IMR-90 (cell line): ENCODE results near the gene GATAD2A. TPM values are rescaled to one million over a fixed set of nuclear protein-coding genes. Genes with fewer than 3 reads are reported as not detected.

ENCODE experiments used
- ATAC-seq: fragments of 200-7000 bp; cut with Tn5 transposase; 2 replicates; pipeline ENCODE4 v1.9.1; 2020; ENCODE audit warnings: low read depth, mild to moderate bottlenecking, moderate library complexity
- BruUV-seq: library from RNA; stranded (reverse); fragments of 400-500 nt; replicated peaks from 2 replicates; lab custom pipeline; 2021; lab: Mats Ljungman, UMichigan
- CTCF ChIA-PET: fragments of 300-600 bp; formaldehyde crosslinking; extraction: SDS; loops from one replicate; lab custom pipeline; 2021; ENCODE audit warnings: antibody characterized with exemption; lab: Yijun Ruan, JAX
- POLR2A ChIA-PET: fragments of 300-600 bp; sonication (Branson Sonifier 250); formaldehyde crosslinking; loops from one replicate; lab custom pipeline; 2022; ENCODE audit warnings: antibody characterized with exemption; ENCODE audit not compliant: unreplicated experiment; lab: Charles Lee
- DNase-seq: peaks from one replicate; pipeline ENCODE4 v3.0.0; 2013
- H2AFZ ChIP-seq: replicated peaks from 2 replicates; pipeline ENCODE3; 2013; ENCODE audit warnings: low read length, mild to moderate bottlenecking; ENCODE audit not compliant: poor library complexity
- H2AK5ac ChIP-seq: 2 replicates; pipeline ENCODE4 v1.6.1; 2013; ENCODE audit warnings: low read depth, low read length, inconsistent platforms
- H2AK9ac ChIP-seq: replicated peaks from 2 replicates; pipeline ENCODE3; 2013; ENCODE audit warnings: mild to moderate bottlenecking, low read depth, low read length, moderate library complexity; ENCODE audit not compliant: poor library complexity
- H2BK120ac ChIP-seq: 2 replicates; pipeline ENCODE4 v1.6.1; 2013; ENCODE audit warnings: low read depth, low read length, inconsistent platforms
- H2BK15ac ChIP-seq: 3 replicates; pipeline ENCODE4 v1.6.1; 2013; ENCODE audit warnings: low read depth, low read length, inconsistent platforms
- H2BK20ac ChIP-seq: 2 replicates; pipeline ENCODE4 v1.6.1; 2013; ENCODE audit warnings: low read depth, mild to moderate bottlenecking, inconsistent platforms, low read length, moderate library complexity
- H2BK5ac ChIP-seq: 2 replicates; pipeline ENCODE4 v1.6.1; 2013; ENCODE audit warnings: mild to moderate bottlenecking, low read depth, low read length, inconsistent platforms; ENCODE audit not compliant: poor library complexity, severe bottlenecking
- H3K14ac ChIP-seq: replicated peaks from 2 replicates; pipeline ENCODE4 v1.6.1; 2013; ENCODE audit warnings: low read depth, low read length, inconsistent platforms
- H3K18ac ChIP-seq: 2 replicates; pipeline ENCODE4 v1.6.1; 2013; ENCODE audit warnings: low read depth, low read length, control low read depth
- H3K23ac ChIP-seq: 2 replicates; pipeline ENCODE4 v1.6.1; 2013; ENCODE audit warnings: low read depth, low read length, inconsistent platforms
- H3K27ac ChIP-seq: 2 replicates; pipeline ENCODE4 v1.5.1; 2013; ENCODE audit warnings: mild to moderate bottlenecking, control low read depth, low read length; ENCODE audit not compliant: insufficient read depth
- H3K27me3 ChIP-seq: 2 replicates; pipeline ENCODE4 v1.6.1; 2013; ENCODE audit warnings: low read length; ENCODE audit not compliant: control insufficient read depth, insufficient read depth
- H3K36me3 ChIP-seq: 2 replicates; pipeline ENCODE4 v1.6.1; 2013; ENCODE audit warnings: low read length, mixed read lengths; ENCODE audit not compliant: control insufficient read depth, insufficient read depth
- H3K4ac ChIP-seq: 2 replicates; pipeline ENCODE4 v1.6.1; 2013; ENCODE audit warnings: low read depth, low read length, inconsistent platforms
- H3K4me1 ChIP-seq: 2 replicates; pipeline ENCODE4 v1.6.1; 2013; ENCODE audit warnings: low read length, mixed read lengths; ENCODE audit not compliant: control insufficient read depth, insufficient read depth
- H3K4me2 ChIP-seq: 2 replicates; pipeline ENCODE4 v1.6.1; 2013; ENCODE audit warnings: low read depth, mild to moderate bottlenecking, control low read depth, low read length, moderate library complexity
- H3K4me3 ChIP-seq: 2 replicates; pipeline ENCODE4 v1.5.1; 2013; ENCODE audit warnings: low read depth, mild to moderate bottlenecking, control low read depth, low read length, moderate library complexity; ENCODE audit not compliant: insufficient read depth
- H3K56ac ChIP-seq: 2 replicates; pipeline ENCODE4 v1.6.1; 2013; ENCODE audit warnings: low read length, inconsistent platforms; ENCODE audit not compliant: insufficient read depth; ENCODE audit errors: extremely low read depth
- H3K79me1 ChIP-seq, 2 experiments: 2 replicates each; pipeline ENCODE4 v1.6.1; 2013; ENCODE audit warnings: low read length in 2 of 2, inconsistent platforms in 1 of 2, low read depth in 1 of 2
- H3K9ac ChIP-seq: 2 replicates; pipeline ENCODE4 v1.6.1; 2013; ENCODE audit warnings: low read depth, low read length, control low read depth
- H3K9me1 ChIP-seq: 2 replicates; pipeline ENCODE4 v1.6.1; 2013; ENCODE audit warnings: low read length, inconsistent platforms; ENCODE audit not compliant: insufficient read depth
- H3K9me3 ChIP-seq: 2 replicates; pipeline ENCODE4 v1.6.1; 2013; ENCODE audit warnings: low read length; ENCODE audit not compliant: control insufficient read depth, insufficient read depth
- H4K20me1 ChIP-seq: 2 replicates; pipeline ENCODE4 v1.6.1; 2013; ENCODE audit warnings: low read length, inconsistent platforms; ENCODE audit not compliant: insufficient read depth
- H4K5ac ChIP-seq: 2 replicates; pipeline ENCODE4 v1.6.1; 2013; ENCODE audit warnings: mild to moderate bottlenecking, low read depth, low read length, control low read depth
- H4K8ac ChIP-seq, 2 experiments: 2 replicates each; pipeline ENCODE4 v1.6.1; 2013; ENCODE audit warnings: low read depth in 2 of 2, low read length in 2 of 2, control low read depth in 1 of 2, inconsistent platforms in 1 of 2
- H4K91ac ChIP-seq: 2 replicates; pipeline ENCODE4 v1.6.1; 2013; ENCODE audit warnings: low read depth, low read length, inconsistent platforms; ENCODE audit not compliant: insufficient read depth
- BHLHE40 ChIP-seq: fragments of 150-350 bp; IDR thresholded peaks from 2 replicates; pipeline ENCODE4 v1.6.1; 2016; ENCODE audit warnings: mild to moderate bottlenecking, low read depth, low read length
- CEBPB ChIP-seq: IDR thresholded peaks from 2 replicates; pipeline ENCODE4 v1.6.1; 2012; ENCODE audit warnings: low read depth, low read length, improper control_type of control experiment
- CHD1 ChIP-seq: IDR thresholded peaks from 2 replicates; pipeline ENCODE4 v1.6.1; 2012; ENCODE audit warnings: low read depth, low read length, improper control_type of control experiment
- FOS ChIP-seq: fragments of 150-350 bp; IDR thresholded peaks from 2 replicates; pipeline ENCODE4 v1.6.1; 2016; ENCODE audit warnings: low read depth, low read length
- MAFK ChIP-seq: IDR thresholded peaks from 2 replicates; pipeline ENCODE4 v1.6.1; 2012; ENCODE audit warnings: low read depth, low read length, improper control_type of control experiment
- MAZ ChIP-seq: IDR thresholded peaks from 2 replicates; pipeline ENCODE4 v1.6.1; 2012; ENCODE audit warnings: low read depth, mild to moderate bottlenecking, low read length, improper control_type of control experiment, moderate library complexity, borderline replicate concordance
- MXI1 ChIP-seq: IDR thresholded peaks from 2 replicates; pipeline ENCODE4 v1.6.1; 2012; ENCODE audit warnings: low read depth, mild to moderate bottlenecking, low read length, moderate library complexity, borderline replicate concordance
- NFE2L2 ChIP-seq: fragments of 150-350 bp; IDR thresholded peaks from 2 replicates; pipeline ENCODE4 v1.6.1; 2016; ENCODE audit warnings: low read depth, mild to moderate bottlenecking, low read length
- POLR2A ChIP-seq: IDR thresholded peaks from 2 replicates; pipeline ENCODE4 v1.6.1; 2012; ENCODE audit warnings: mild to moderate bottlenecking, low read depth, low read length
- RAD21 ChIP-seq: IDR thresholded peaks from 2 replicates; pipeline ENCODE4 v1.6.1; 2012; ENCODE audit warnings: low read length, improper control_type of control experiment
- RCOR1 ChIP-seq: IDR thresholded peaks from 2 replicates; pipeline ENCODE4 v1.6.1; 2012; ENCODE audit warnings: mild to moderate bottlenecking, low read length, improper control_type of control experiment; ENCODE audit not compliant: insufficient replicate concordance
- RFX5 ChIP-seq: IDR thresholded peaks from 2 replicates; pipeline ENCODE4 v1.8.0; 2012; ENCODE audit warnings: low read depth, mild to moderate bottlenecking, low read length, moderate library complexity
- SMC3 ChIP-seq: fragments of 150-350 bp; IDR thresholded peaks from 2 replicates; pipeline ENCODE4 v1.6.1; 2016; ENCODE audit warnings: low read depth, mild to moderate bottlenecking, antibody characterized with exemption, low read length, moderate library complexity
- WGBS, 2 experiments: methylation state at CpG; one replicate each; pipeline versions ENCODE4 v1.1.5 to v1.1.7; 2013; ENCODE audit warnings: missing lambda C conversion rate in 2 of 2; ENCODE audit not compliant: insufficient read length in 1 of 2; ENCODE audit errors: extremely low coverage in 2 of 2; 5-methylcytosine and 5-hydroxymethylcytosine counted together
- dilution Hi-C: fragments of 300-500 bp; cut with HindIII; formaldehyde crosslinking; loops from one replicate; pipeline ENCODE4 v1.14.3; 2018; ENCODE audit warnings: low sequenced_read_pairs; ENCODE audit not compliant: unreplicated experiment
- in situ Hi-C: fragments of 300-500 bp; cut with MboI; formaldehyde crosslinking; loops from 3 replicates; pipeline ENCODE4 v1.14.3; 2019; ENCODE audit warnings: low sequenced_read_pairs, inconsistent platforms, mixed read lengths
- intact Hi-C: fragments of 100-400 bp; cut with micrococcal nuclease; formaldehyde crosslinking; loops from 2 replicates; pipeline ENCODE4 v1.10.0; 2022
- polyA plus RNA-seq, 3 experiments: library from polyadenylated mRNA; depleted of rRNA; stranded (reverse); fragments of >200 nt; gene quantifications; 2 replicates each; pipeline ENCODE4 v1.2.3, GENCODE V29; 2012; ENCODE audit warnings: low replicate concordance in 1 of 3
- total RNA-seq: library from RNA; depleted of rRNA; stranded (reverse); fragments of >200 nt; gene quantifications from 2 replicates; pipeline ENCODE4 v1.2.3, GENCODE V29; 2012
- TF ChIP-seq, protein P1 (sequence below): fragments of 150-350 bp; IDR thresholded peaks from 2 replicates; pipeline ENCODE4 v1.6.1; 2016; ENCODE audit warnings: low read depth, mild to moderate bottlenecking, low read length, moderate library complexity, borderline replicate concordance
- TF ChIP-seq, protein P2 (sequence below): fragments of 150-350 bp; IDR thresholded peaks from 2 replicates; pipeline ENCODE4 v1.6.1; 2017; ENCODE audit warnings: mild to moderate bottlenecking, antibody characterized with exemption, low read length, low read depth
- TF ChIP-seq, protein P3 (sequence below): conservative IDR thresholded peaks from 2 replicates; pipeline ENCODE4 v1.5.1; 2012; ENCODE audit warnings: mild to moderate bottlenecking, low read depth, low read length, improper control_type of control experiment

GATAD2A gene
- total and polyA plus RNA-seq, 2 of the 4 experiments (the other 2 are of a cell fraction): 23.5 to 33.2 TPM

DNA sequence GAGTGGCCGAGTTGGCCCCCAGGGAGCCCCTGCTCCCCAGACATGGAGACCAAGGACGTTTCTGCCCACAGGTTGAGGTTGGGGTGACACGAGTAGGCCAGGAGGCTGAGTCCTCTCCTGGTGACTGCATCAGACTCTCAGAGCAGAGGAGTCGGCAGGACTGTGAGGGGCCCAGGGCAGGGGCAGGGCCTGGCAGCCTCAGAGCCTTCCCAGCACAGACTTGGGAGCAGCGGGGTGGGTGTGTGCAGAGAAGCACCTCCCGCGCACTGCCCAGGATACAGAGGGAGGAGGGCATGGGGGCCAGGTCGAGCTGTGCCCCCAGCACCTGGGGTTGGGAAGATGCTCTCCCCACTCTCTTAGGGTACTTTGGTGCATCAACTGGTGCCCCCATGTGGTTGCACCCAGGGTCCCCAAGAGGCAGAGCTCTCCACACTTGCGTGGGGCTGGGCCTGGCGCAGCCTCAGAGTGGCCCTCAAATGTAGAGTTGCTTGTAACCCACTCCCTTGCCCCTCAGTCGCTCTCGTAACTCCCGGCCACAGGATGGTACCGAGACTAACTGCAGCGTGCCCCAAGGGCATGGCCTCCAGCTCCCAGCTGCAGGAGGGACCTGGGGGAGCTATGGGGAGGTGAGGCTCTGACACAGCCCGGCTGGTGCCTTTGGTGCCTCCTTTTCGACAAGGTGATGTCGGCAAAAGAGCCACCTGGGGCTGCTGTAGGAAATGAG is 94.0 kb downstream of the GATAD2A start:
- Histone ChIP-seq H3K14ac (no peak overlapping the region), H4K91ac (no peak overlapping the region), H3K4me1 (no peaks in the 10 kb centered on the region), H2BK120ac (no peak overlapping the region), H3K27ac (no peak overlapping the region), H3K23ac (no peak overlapping the region), H2BK5ac (no peak overlapping the region), H2BK15ac (no peak overlapping the region), H3K27me3 (no peaks in the 10 kb centered on the region), H3K9me3 (no peaks in the 10 kb centered on the region), H3K4me2 (no peak overlapping the region), H3K56ac (no peak overlapping the region), H2AK5ac (no peak overlapping the region), H4K20me1 (peaks cover 6% of the 10 kb centered on the region), H4K8ac (no peak overlapping the region), H3K4me3 (no peak overlapping the region), H4K5ac (no peak overlapping the region), H3K18ac (no peak overlapping the region), H3K9ac (no peak overlapping the region), H3K79me1 (peaks cover 14 to 36% of the 10 kb centered on the region in 2 experiments; a peak in 3 of 4 replicates), H2BK20ac (no peak overlapping the region), H2AK9ac (no peak overlapping the region), H3K36me3 (peaks cover 78% of the 10 kb centered on the region), H3K4ac (no peak overlapping the region), H3K9me1 (no peaks in the 10 kb centered on the region), H2AFZ (no peak overlapping the region)
- intact Hi-C loops: no loop called here
- ChIA-PET CTCF (no interaction called here), POLR2A (no interaction called here)
- dilution Hi-C loops: no loop called here
- no peak for ATAC-seq
- TF ChIP-seq FOS: no peak
- TF ChIP-seq NFE2L2: no peak
- no peak for TF ChIP-seq MAFK
- no peak for TF ChIP-seq RCOR1
- TF ChIP-seq, protein P1, sequence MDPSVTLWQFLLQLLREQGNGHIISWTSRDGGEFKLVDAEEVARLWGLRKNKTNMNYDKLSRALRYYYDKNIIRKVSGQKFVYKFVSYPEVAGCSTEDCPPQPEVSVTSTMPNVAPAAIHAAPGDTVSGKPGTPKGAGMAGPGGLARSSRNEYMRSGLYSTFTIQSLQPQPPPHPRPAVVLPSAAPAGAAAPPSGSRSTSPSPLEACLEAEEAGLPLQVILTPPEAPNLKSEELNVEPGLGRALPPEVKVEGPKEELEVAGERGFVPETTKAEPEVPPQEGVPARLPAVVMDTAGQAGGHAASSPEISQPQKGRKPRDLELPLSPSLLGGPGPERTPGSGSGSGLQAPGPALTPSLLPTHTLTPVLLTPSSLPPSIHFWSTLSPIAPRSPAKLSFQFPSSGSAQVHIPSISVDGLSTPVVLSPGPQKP: no peak
- TF ChIP-seq, protein P2, sequence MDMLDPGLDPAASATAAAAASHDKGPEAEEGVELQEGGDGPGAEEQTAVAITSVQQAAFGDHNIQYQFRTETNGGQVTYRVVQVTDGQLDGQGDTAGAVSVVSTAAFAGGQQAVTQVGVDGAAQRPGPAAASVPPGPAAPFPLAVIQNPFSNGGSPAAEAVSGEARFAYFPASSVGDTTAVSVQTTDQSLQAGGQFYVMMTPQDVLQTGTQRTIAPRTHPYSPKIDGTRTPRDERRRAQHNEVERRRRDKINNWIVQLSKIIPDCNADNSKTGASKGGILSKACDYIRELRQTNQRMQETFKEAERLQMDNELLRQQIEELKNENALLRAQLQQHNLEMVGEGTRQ: no peak
- no peak for TF ChIP-seq MXI1
- no peak for TF ChIP-seq CEBPB
- TF ChIP-seq RFX5: no peak
- TF ChIP-seq CHD1: no peak
- no peak for TF ChIP-seq SMC3
- no peak for TF ChIP-seq BHLHE40
- TF ChIP-seq, protein P3, sequence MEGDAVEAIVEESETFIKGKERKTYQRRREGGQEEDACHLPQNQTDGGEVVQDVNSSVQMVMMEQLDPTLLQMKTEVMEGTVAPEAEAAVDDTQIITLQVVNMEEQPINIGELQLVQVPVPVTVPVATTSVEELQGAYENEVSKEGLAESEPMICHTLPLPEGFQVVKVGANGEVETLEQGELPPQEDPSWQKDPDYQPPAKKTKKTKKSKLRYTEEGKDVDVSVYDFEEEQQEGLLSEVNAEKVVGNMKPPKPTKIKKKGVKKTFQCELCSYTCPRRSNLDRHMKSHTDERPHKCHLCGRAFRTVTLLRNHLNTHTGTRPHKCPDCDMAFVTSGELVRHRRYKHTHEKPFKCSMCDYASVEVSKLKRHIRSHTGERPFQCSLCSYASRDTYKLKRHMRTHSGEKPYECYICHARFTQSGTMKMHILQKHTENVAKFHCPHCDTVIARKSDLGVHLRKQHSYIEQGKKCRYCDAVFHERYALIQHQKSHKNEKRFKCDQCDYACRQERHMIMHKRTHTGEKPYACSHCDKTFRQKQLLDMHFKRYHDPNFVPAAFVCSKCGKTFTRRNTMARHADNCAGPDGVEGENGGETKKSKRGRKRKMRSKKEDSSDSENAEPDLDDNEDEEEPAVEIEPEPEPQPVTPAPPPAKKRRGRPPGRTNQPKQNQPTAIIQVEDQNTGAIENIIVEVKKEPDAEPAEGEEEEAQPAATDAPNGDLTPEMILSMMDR: no peak
- no peak for TF ChIP-seq POLR2A
- no peak for TF ChIP-seq RAD21
- TF ChIP-seq MAZ: no peak
- no peak for DNase-seq
- in situ Hi-C loops: no loop called here
- 51% methylated on average over 2 of the region's 18 CpGs; no CpG with 5 or more reads in 1 of the 2 experiments for WGBS, 2 experiments
- BruUV-seq: no TSS peak
